Prostate gland (tissue), 2 donors: ENCODE results near the gene C1orf53.

Source experiments
- CTCF ChIP-seq, 4 experiments: fragments of 200-600 bp in 2 of 4; fragments of 450-650 bp in 2 of 4; sonication (generic) in 2 of 4; IDR thresholded peaks; 1 replicate in 3 of 4; 2 replicates in 1 of 4; pipeline ENCODE4 v1.5.1; 2016 to 2019; ENCODE audit warnings: antibody characterized with exemption in 4 of 4, mild to moderate bottlenecking in 2 of 4, moderate library complexity in 2 of 4
- POLR2AphosphoS5 ChIP-seq: sonication (generic); formaldehyde crosslinking; IDR thresholded peaks from one replicate; pipeline ENCODE4 v1.6.1; 2017; ENCODE audit warnings: antibody characterized with exemption

DNA sequence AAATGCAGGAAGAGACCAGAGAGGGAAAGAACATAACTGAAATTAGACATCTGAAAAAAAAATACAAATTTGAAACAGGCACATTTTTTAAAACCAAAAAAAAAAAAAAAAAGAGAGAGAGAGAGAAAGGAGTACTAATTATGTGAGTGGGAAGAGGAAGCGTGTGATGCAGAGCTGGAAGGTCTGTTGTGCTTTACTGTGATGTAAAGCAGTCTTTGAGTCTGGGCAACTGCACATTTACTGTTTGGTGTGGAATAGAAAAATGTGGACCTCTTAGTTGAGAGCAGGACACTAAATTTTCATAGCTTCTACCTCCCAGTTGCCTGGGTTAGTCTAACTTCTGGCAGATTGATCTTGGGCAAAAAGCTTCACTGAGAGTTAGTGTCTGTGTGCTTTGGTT, 31.2 kb downstream of the C1orf53 start:
- TF ChIP-seq CTCF (IDR thresholded peaks at IDR 0.05) (no peak), POLR2AphosphoS5 (no peak)
